Gastrocnemius medialis (tissue), 4 donors: ENCODE results near the gene HS3ST3A1. TPM values are rescaled to one million over a fixed set of nuclear protein-coding genes. Genes with fewer than 3 reads are reported as not detected.
A peak's percentile ranks its signal among the peaks of the same experiment; 100 is the strongest.

Experiments used
- ATAC-seq, 2 donors: fragments of 150-250 bp; one replicate each; pipeline ENCODE4 v1.9.1; 2016
- DNase-seq, 2 donors: peaks; one replicate each; pipeline ENCODE4 v3.0.0-alpha.2; 2019
- H3K27ac ChIP-seq, 4 donors: fragments of 200-600 bp; sonication (generic); 1 replicate in 1 of 4; 2 replicates in 3 of 4; pipeline ENCODE4 v1.5.1; 2016 to 2018; ENCODE audit warnings: mild to moderate bottlenecking in 2 of 4, moderate library complexity in 1 of 4
- H3K27me3 ChIP-seq, 3 donors: fragments of 200-600 bp; sonication (generic) in 2 of 3; 1 replicate in 1 of 3; 2 replicates in 2 of 3; pipeline versions ENCODE4 v1.5.1 to v1.6.0; 2016 to 2019; ENCODE audit warnings: mild to moderate bottlenecking in 1 of 3, moderate library complexity in 1 of 3
- H3K36me3 ChIP-seq, 2 donors: fragments of 200-600 bp; sonication (generic) in 1 of 2; one replicate each; pipeline ENCODE4 v1.5.1; 2017 to 2018
- H3K4me1 ChIP-seq, 2 donors: fragments of 200-600 bp; sonication (generic) in 1 of 2; one replicate each; pipeline ENCODE4 v1.5.1; 2016 to 2017; ENCODE audit warnings: mild to moderate bottlenecking in 2 of 2
- H3K4me3 ChIP-seq, 4 donors: fragments of 200-600 bp; sonication (generic) in 3 of 4; 1 replicate in 1 of 4; 2 replicates in 3 of 4; pipeline ENCODE4 v1.5.1; 2016 to 2019; ENCODE audit warnings: mild to moderate bottlenecking in 2 of 4
- H3K9me3 ChIP-seq, 3 donors: fragments of 200-600 bp; sonication (generic) in 2 of 3; 1 replicate in 1 of 3; 2 replicates in 2 of 3; pipeline ENCODE4 v1.5.1; 2016 to 2019
- POLR2A ChIP-seq, 2 donors: fragments of 450-650 bp; IDR thresholded peaks; one replicate each; pipeline ENCODE4 v1.6.1; 2017; ENCODE audit warnings: antibody characterized with exemption in 2 of 2, mild to moderate bottlenecking in 2 of 2, moderate library complexity in 2 of 2
- in situ Hi-C, 4 donors: fragments of 200-750 bp; cut with MboI; loops; one replicate each; pipeline versions ENCODE4 v1.15.0 to v1.8.0; 2017; ENCODE audit warnings: low sequenced_read_pairs in 4 of 4
- intact Hi-C: fragments of 100-400 bp; cut with DNase I; formaldehyde crosslinking; loops from one replicate; pipeline ENCODE4 v1.15.1; 2023; ENCODE audit warnings: low total_unique reads
- total RNA-seq, 4 donors: library from RNA; depleted of rRNA; stranded (reverse); fragments of >200 nt; gene quantifications; one replicate each; pipeline versions ENCODE4 v1.1.0 to v1.2.3, GENCODE V29; 2016
- TF ChIP-seq, protein P1 (sequence below), 5 experiments: fragments of 450-650 bp in 3 of 5; fragments of 200-600 bp in 2 of 5; sonication (generic) in 2 of 5; IDR thresholded peaks in 4 of 5; conservative IDR thresholded peaks in 1 of 5; 1 replicate in 4 of 5; 2 replicates in 1 of 5; pipeline ENCODE4 v1.5.1; 2016 to 2019; ENCODE audit warnings: antibody characterized with exemption in 5 of 5, mild to moderate bottlenecking in 3 of 5, moderate library complexity in 3 of 5

The HS3ST3A1 gene
- total RNA-seq, 4 donors from 2014 or later = 0.23 to 1.4 (median 0.85) TPM

DNA sequence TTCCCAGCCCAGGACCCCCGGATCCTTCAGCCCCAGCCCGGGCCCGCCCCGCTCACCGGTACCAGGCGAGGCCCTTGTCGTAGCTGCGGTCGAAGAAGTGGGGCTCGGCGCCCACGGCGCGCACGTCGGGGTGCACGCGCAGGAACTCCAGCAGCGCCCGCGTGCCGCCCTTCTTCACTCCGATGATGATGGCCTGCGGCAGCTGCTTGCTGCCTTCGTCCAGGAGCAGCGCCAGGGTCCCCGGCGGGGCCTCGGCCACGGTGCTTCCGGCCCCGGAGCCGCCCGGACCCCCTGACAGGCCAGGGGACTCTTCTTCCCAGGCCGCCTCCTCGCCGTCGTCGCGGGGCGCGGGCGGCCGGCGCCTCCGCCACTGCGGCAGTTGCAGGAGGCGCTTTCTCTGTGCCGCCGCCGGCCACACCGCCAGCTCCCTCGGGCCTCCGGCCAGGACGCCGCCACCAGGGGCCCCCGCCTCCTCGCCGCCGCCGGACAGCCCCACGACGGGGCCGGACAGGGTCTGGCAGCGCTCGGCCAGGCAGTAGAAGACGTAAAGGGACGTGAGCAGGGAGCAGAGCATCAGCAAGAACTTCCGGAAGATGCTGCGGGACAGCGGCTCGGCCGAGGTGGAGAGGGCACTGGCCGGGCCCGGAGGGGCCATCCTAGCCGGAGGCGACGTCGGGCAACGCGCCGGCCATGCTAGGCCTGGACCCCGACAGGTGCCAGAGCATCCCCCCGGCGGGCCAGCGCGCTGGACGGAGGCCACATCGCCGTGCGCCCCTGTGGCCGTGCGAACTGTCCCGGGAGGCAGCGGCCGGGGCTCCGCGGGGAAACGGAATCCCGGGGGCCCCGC lies 1.0 kb downstream of the HS3ST3A1 start:
- peaks cover 0 to 9% of the 10 kb centered on the region in 2 donors for H3K4me1 ChIP-seq
- peak overlapping the region; percentile 39 to 51 (median 49) for H3K4me3 ChIP-seq
- in situ Hi-C loops (no loop called here), intact Hi-C loops (no loop called here)
- no peak for ATAC-seq
- peaks cover 22 to 52% (median 50%) of the 10 kb centered on the region in 3 donors for H3K27me3 ChIP-seq
- H3K9me3 ChIP-seq = no peaks in the 10 kb centered on the region
- TF ChIP-seq, protein P1, sequence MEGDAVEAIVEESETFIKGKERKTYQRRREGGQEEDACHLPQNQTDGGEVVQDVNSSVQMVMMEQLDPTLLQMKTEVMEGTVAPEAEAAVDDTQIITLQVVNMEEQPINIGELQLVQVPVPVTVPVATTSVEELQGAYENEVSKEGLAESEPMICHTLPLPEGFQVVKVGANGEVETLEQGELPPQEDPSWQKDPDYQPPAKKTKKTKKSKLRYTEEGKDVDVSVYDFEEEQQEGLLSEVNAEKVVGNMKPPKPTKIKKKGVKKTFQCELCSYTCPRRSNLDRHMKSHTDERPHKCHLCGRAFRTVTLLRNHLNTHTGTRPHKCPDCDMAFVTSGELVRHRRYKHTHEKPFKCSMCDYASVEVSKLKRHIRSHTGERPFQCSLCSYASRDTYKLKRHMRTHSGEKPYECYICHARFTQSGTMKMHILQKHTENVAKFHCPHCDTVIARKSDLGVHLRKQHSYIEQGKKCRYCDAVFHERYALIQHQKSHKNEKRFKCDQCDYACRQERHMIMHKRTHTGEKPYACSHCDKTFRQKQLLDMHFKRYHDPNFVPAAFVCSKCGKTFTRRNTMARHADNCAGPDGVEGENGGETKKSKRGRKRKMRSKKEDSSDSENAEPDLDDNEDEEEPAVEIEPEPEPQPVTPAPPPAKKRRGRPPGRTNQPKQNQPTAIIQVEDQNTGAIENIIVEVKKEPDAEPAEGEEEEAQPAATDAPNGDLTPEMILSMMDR (IDR thresholded peaks at IDR 0.05 in 4 of 5, conservative IDR thresholded peaks at IDR 0.05 in 1 of 5) = no peak
- TF ChIP-seq POLR2A (IDR thresholded peaks at IDR 0.05) = no peak
- no peaks in the 10 kb centered on the region for H3K36me3 ChIP-seq
- no peak for DNase-seq
- no peak overlapping the region for H3K27ac ChIP-seq

DNA sequence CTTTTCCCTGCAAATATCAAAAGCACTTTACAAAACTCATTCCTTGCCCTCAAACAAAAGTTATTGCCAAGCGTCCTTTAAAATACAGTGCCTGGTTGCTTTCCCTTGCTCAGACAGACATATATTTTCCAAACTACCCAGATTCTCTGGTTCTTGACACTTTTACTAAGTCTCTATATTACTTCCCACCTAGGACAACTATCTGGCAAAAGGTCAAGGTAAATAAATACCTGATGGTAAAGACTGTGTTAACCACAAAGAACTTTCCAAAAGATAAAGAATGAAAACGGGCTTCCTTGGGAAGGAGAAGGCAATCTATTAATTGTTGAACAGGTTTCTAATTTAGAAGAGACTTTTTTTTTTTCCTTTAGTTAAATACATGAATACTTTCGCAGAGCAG lies 1.9 kb downstream of the HS3ST3A1 start:
- Histone ChIP-seq H3K4me1 (peaks cover 0 to 9% of the 10 kb centered on the region in 2 donors), H3K36me3 (no peaks in the 10 kb centered on the region), H3K27ac (no peak overlapping the region), H3K4me3 (no peak overlapping the region), H3K27me3 (peaks cover 22 to 52% (median 50%) of the 10 kb centered on the region in 3 donors), H3K9me3 (no peaks in the 10 kb centered on the region)
- intact Hi-C loops (loop anchor here (5.0 to 10.0 kb wide), 2 partner anchors 467 to 615 kb away; partner anchors contain the start of gene COX10), in situ Hi-C loops (loop anchor here (10.0 to 25.0 kb wide), 6 partner anchors 705 to 1337 kb away; partner anchors contain the start of gene HS3ST3B1 (in 2 of the 4))
- ATAC-seq (no peak), DNase-seq (no peak)
- no peak for TF ChIP-seq POLR2A (IDR thresholded peaks at IDR 0.05)
- TF ChIP-seq, protein P1 (IDR thresholded peaks at IDR 0.05 in 4 of 5, conservative IDR thresholded peaks at IDR 0.05 in 1 of 5) = no peak

DNA sequence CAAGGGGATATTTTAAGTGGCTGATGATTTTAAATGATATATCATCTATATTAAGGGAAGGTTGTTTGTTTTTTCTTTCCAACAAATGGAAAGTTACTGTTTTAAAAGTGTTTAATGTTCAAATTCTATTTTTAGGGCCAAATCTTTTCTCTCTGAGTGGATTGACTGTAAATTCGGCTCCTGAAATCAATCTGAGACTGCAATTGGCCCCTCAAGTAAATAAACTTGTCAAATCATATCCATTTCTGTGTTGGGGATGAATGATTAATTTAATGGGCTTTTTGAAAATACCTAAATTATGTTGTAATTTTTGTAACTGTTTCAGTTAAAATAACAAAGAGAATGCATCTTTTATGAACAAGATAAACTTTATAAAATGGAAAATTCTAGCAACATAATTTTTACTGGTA lies 2.6 kb downstream of the HS3ST3A1 start:
- H3K4me1 ChIP-seq = peaks cover 0 to 9% of the 10 kb centered on the region in 2 donors
- DNase-seq (no peak), ATAC-seq (no peak)
- H3K9me3 ChIP-seq = no peaks in the 10 kb centered on the region
- H3K4me3 ChIP-seq = no peak overlapping the region
- in situ Hi-C loops (loop anchor here (10.0 to 25.0 kb wide), 6 partner anchors 706 to 1338 kb away; partner anchors contain the start of gene HS3ST3B1 (in 2 of the 4)), intact Hi-C loops (loop anchor here (5.0 to 10.0 kb wide), 2 partner anchors 468 to 616 kb away; partner anchors contain the start of gene COX10)
- TF ChIP-seq, protein P1 (IDR thresholded peaks at IDR 0.05 in 4 of 5, conservative IDR thresholded peaks at IDR 0.05 in 1 of 5) = no peak
- no peak for TF ChIP-seq POLR2A (IDR thresholded peaks at IDR 0.05)
- no peaks in the 10 kb centered on the region for H3K36me3 ChIP-seq
- peaks cover 22 to 50% (median 47%) of the 10 kb centered on the region in 3 donors for H3K27me3 ChIP-seq
- no peak overlapping the region for H3K27ac ChIP-seq

DNA sequence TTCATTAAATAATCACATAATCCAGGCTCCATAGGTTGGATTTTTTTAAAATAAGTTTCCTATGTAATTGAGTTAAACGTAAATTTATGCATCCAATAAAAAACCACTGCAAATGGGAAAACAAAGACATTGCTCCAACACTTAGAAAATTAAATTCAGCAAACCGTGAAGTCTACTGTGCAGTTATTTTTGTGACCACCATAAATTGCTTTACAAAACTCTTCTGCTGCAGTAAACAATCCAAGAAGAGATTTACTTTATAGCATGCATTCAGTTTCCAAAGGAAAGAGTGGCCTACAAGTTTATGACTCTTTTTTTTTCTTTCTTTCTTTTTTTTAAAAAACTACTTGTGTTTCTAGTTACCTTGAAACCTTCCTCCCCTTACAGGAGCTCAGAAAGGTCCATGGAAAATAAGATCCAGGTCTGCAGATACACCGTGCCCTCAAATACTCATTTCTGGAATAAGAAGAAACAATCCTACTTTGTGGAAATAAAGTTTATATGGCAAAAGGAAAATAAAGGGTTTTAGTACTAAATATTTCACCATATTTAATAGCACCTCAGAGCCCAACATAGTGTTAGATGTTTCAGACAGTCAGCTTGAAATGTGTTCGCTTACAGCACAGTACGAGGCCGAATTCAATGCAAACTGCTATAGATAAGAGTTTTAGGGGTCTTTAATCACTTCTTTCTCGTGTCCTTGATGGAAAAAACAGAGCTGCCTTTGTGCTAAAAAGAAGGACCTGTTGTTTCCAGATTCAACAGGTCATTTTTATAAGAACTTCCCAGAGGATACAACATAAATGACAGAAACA lies 3.2 kb downstream of the HS3ST3A1 start:
- intact Hi-C loops (loop anchor here (5.0 to 10.0 kb wide), 2 partner anchors 469 to 616 kb away; partner anchors contain the start of gene COX10), in situ Hi-C loops (loop anchor here (10.0 to 25.0 kb wide), 6 partner anchors 706 to 1339 kb away; partner anchors contain the start of gene HS3ST3B1 (in 2 of the 4))
- DNase-seq = no peak
- Histone ChIP-seq H3K27me3 (peaks cover 22 to 45% (median 42%) of the 10 kb centered on the region in 3 donors), H3K36me3 (no peaks in the 10 kb centered on the region), H3K4me3 (no peak overlapping the region), H3K9me3 (no peaks in the 10 kb centered on the region), H3K27ac (no peak overlapping the region), H3K4me1 (peaks cover 0 to 9% of the 10 kb centered on the region in 2 donors)
- ATAC-seq = no peak
- TF ChIP-seq, protein P1 (IDR thresholded peaks at IDR 0.05 in 4 of 5, conservative IDR thresholded peaks at IDR 0.05 in 1 of 5) = no peak
- TF ChIP-seq POLR2A (IDR thresholded peaks at IDR 0.05) = no peak
